GM12873 (cell line): ENCODE measurements around the gene TTC22.

Experiments
- TF ChIP-seq, protein P1 (sequence below): IDR thresholded peaks from 2 replicates; pipeline ENCODE4 v1.5.1; 2012; ENCODE audit warnings: low read depth, mild to moderate bottlenecking, moderate library complexity, low read length, control low read depth; ENCODE audit not compliant: insufficient read depth; ENCODE audit errors: missing control alignments

The TTC22 gene

GRCh38 chr1:54782156-54782555, 19.0 kb downstream of the TTC22 start:
- TF ChIP-seq, protein P1, sequence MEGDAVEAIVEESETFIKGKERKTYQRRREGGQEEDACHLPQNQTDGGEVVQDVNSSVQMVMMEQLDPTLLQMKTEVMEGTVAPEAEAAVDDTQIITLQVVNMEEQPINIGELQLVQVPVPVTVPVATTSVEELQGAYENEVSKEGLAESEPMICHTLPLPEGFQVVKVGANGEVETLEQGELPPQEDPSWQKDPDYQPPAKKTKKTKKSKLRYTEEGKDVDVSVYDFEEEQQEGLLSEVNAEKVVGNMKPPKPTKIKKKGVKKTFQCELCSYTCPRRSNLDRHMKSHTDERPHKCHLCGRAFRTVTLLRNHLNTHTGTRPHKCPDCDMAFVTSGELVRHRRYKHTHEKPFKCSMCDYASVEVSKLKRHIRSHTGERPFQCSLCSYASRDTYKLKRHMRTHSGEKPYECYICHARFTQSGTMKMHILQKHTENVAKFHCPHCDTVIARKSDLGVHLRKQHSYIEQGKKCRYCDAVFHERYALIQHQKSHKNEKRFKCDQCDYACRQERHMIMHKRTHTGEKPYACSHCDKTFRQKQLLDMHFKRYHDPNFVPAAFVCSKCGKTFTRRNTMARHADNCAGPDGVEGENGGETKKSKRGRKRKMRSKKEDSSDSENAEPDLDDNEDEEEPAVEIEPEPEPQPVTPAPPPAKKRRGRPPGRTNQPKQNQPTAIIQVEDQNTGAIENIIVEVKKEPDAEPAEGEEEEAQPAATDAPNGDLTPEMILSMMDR: no peak

GRCh38 chr1:54781023-54781723, 19.9 kb downstream of the TTC22 start:
- TF ChIP-seq, protein P1: no peak

DNA sequence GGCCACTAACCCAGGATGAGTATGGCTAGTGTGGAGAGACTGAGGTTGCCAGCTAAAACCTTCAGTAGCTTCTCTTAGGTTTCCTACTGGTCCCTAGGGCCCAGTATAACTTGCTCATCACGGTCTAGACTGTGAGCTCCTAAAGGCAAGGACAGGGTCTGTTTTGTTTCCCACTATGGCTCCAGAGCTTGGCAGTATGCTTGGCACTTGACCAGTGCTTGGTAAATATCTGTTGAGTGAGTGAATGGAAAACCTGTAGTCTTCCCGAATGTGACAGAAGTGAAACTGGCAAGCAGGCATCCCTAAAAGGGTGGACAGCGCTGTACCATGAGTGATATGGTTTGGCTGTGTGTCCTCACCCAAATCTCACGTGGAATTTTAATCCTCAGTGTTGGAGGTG, 23.7 kb downstream of the TTC22 start:
- TF ChIP-seq, protein P1: no peak

- TF ChIP-seq, protein P1: no peak
Observed at GRCh38 chr1:54777011-54777410, 24.1 kb downstream of the TTC22 start.

- TF ChIP-seq, protein P1: no peak
Observed at GRCh38 chr1:54774820-54775498, 26.2 kb downstream of the TTC22 start.

DNA sequence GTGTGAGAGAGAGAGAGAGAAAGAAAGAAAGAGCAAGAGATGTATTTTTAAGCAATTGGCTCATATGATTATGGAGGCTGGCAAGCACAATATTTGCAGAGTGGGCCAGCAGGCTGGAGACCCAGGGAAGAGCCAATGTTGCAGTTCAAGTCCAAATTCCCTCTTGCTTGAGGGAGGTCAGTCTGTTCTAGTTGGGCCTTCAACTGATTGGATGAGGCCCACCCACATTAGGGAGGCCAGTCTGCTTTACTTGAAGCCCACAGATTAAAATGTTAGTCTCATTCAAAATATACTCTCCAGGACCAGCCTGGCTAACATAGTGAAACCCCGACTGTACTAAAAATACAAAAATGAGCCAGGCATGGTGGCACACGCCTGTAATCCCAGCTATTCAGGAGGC, 28.2 kb downstream of the TTC22 start:
- TF ChIP-seq, protein P1: no peak

DNA sequence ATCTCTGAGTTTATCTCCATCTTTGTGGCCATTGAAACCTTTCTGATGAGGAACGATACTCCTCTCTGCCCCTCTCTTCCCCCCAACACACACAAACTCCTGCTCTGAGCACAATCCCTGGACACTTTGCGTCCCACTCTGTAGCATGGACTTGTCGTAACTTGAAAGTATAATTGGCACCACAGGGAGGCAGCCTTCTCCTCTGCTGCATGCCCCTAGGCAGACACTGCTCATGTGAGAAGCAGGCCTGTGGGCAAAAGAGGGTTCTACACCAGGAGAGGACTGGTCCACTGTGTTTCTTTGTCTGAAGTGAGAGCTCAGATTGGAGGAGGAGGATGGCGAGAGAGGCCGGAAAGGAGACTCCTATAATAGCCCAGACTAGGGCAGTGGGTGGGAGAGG, 33.0 kb downstream of the TTC22 start:
- TF ChIP-seq, protein P1: peak; percentile 16
